HEK293 (cell line): ENCODE measurements around the gene GJB5.

Experiments
- CTCF ChIA-PET: fragments of 350-600 bp; formaldehyde crosslinking; extraction: SDS; loops from one replicate; lab custom pipeline; 2021; ENCODE audit warnings: antibody characterized with exemption; lab: Yijun Ruan, JAX
- POLR2A ChIA-PET: fragments of 300-600 bp; formaldehyde crosslinking; extraction: SDS; loops from one replicate; lab custom pipeline; 2020; ENCODE audit warnings: antibody characterized with exemption, inconsistent platforms; lab: Yijun Ruan, JAX
- H3K27ac ChIP-seq: fragments of 200-500 bp; sonication (Bioruptor generic); 2 replicates; pipeline ENCODE4 v1.5.1; 2014; ENCODE audit warnings: low read depth, low read length, control low read depth, inconsistent platforms; ENCODE audit errors: extremely low read depth
- H3K36me3 ChIP-seq, 2 experiments: fragments of 200-500 bp in 1 of 2; sonication (Bioruptor generic) in 1 of 2; 1 replicate in 1 of 2; 2 replicates in 1 of 2; pipeline ENCODE4 v1.5.1; 2014 to 2017; ENCODE audit warnings: inconsistent platforms in 2 of 2, low read length in 2 of 2; ENCODE audit not compliant: control insufficient read depth in 2 of 2, insufficient read depth in 1 of 2
- H3K4me1 ChIP-seq: fragments of 200-500 bp; sonication (Bioruptor generic); 2 replicates; pipeline ENCODE4 v1.5.1; 2014; ENCODE audit warnings: mild to moderate bottlenecking, low read length, inconsistent platforms; ENCODE audit not compliant: control insufficient read depth, insufficient read depth
- H3K4me3 ChIP-seq: 2 replicates; pipeline ENCODE4 v1.5.1; 2011; ENCODE audit warnings: low read depth, mild to moderate bottlenecking, control low read depth, low read length, moderate library complexity
- H3K9me3 ChIP-seq: fragments of 200-500 bp; sonication (Bioruptor generic); 2 replicates; pipeline ENCODE4 v1.5.1; 2014; ENCODE audit warnings: low read depth, low read length, inconsistent platforms; ENCODE audit not compliant: control insufficient read depth, insufficient read depth
- ATF2 ChIP-seq: fragments of 450-650 bp; formaldehyde crosslinking; IDR thresholded peaks from 2 replicates; pipeline ENCODE4 v1.5.1; 2016; ENCODE audit warnings: missing biosample characterization, missing genetic modification characterization, low read depth
- KLF10 ChIP-seq: fragments of 450-650 bp; IDR thresholded peaks from 2 replicates; pipeline ENCODE4 v1.5.1; 2018; ENCODE audit warnings: missing biosample characterization, mild to moderate bottlenecking, missing genetic modification characterization
- PATZ1 ChIP-seq: fragments of 450-650 bp; formaldehyde crosslinking; IDR thresholded peaks from 2 replicates; pipeline ENCODE4 v1.5.1; 2016; ENCODE audit warnings: missing biosample characterization, missing genetic modification characterization
- PBX3 ChIP-seq: sonication (generic); formaldehyde crosslinking; IDR thresholded peaks from 2 replicates; pipeline ENCODE4 v1.8.1; 2022; ENCODE audit warnings: mild to moderate bottlenecking, moderate library complexity, missing genetic modification reagents
- PRDM10 ChIP-seq: fragments of 450-650 bp; formaldehyde crosslinking; IDR thresholded peaks from 2 replicates; pipeline ENCODE4 v1.5.1; 2016; ENCODE audit warnings: missing biosample characterization, missing genetic modification characterization
- PRDM2 ChIP-seq: fragments of 450-650 bp; formaldehyde crosslinking; IDR thresholded peaks from 2 replicates; pipeline ENCODE4 v1.5.1; 2016; ENCODE audit warnings: missing biosample characterization, missing genetic modification characterization, borderline replicate concordance
- ZBTB17 ChIP-seq: fragments of 450-650 bp; formaldehyde crosslinking; IDR thresholded peaks from 2 replicates; pipeline ENCODE4 v1.5.1; 2016; ENCODE audit warnings: missing biosample characterization, missing genetic modification characterization
- ZBTB26 ChIP-seq: fragments of 450-650 bp; formaldehyde crosslinking; optimal IDR thresholded peaks from 2 replicates; pipeline ENCODE3; 2016; ENCODE audit warnings: missing biosample characterization, mild to moderate bottlenecking, missing genetic modification characterization
- ZFHX2 ChIP-seq: fragments of 450-650 bp; formaldehyde crosslinking; conservative IDR thresholded peaks from 2 replicates; pipeline ENCODE4 v1.5.1; 2016; ENCODE audit warnings: missing biosample characterization, missing genetic modification characterization
- ZFP3 ChIP-seq: fragments of 450-650 bp; formaldehyde crosslinking; IDR thresholded peaks from 2 replicates; pipeline ENCODE4 v1.5.1; 2016; ENCODE audit warnings: low read depth, missing biosample characterization, missing genetic modification characterization
- ZFP41 ChIP-seq: fragments of 450-650 bp; formaldehyde crosslinking; IDR thresholded peaks from 2 replicates; pipeline ENCODE4 v1.5.1; 2016; ENCODE audit warnings: missing biosample characterization, missing genetic modification characterization, borderline replicate concordance
- ZNF138 ChIP-seq: fragments of 450-650 bp; formaldehyde crosslinking; IDR thresholded peaks from 2 replicates; pipeline ENCODE4 v1.5.1; 2016; ENCODE audit warnings: missing biosample characterization, missing genetic modification characterization, borderline replicate concordance
- ZNF19 ChIP-seq: fragments of 450-650 bp; formaldehyde crosslinking; IDR thresholded peaks from 2 replicates; pipeline ENCODE4; 2016; ENCODE audit warnings: missing biosample characterization, missing genetic modification characterization, low read depth
- ZNF248 ChIP-seq: fragments of 450-650 bp; formaldehyde crosslinking; IDR thresholded peaks from 2 replicates; pipeline ENCODE4 v1.5.1; 2017; ENCODE audit warnings: missing biosample characterization, missing genetic modification characterization
- ZNF350 ChIP-seq: fragments of 450-650 bp; formaldehyde crosslinking; IDR thresholded peaks from 2 replicates; pipeline ENCODE4 v1.5.0; 2017; ENCODE audit warnings: missing biosample characterization, mild to moderate bottlenecking, missing genetic modification characterization
- ZNF433 ChIP-seq: fragments of 450-650 bp; formaldehyde crosslinking; IDR thresholded peaks from 2 replicates; pipeline ENCODE4 v1.5.1; 2016; ENCODE audit warnings: missing biosample characterization, missing genetic modification characterization, low read depth
- ZNF514 ChIP-seq: fragments of 450-650 bp; formaldehyde crosslinking; IDR thresholded peaks from 2 replicates; pipeline ENCODE4 v1.5.1; 2016; ENCODE audit warnings: missing biosample characterization, missing genetic modification characterization

The GJB5 gene

GRCh38 chr1:34794790-34795180, 39.9 kb downstream of the GJB5 start:
- Histone ChIP-seq H3K9me3 (no peaks in the 10 kb centered on the region), H3K4me3 (no peak overlapping the region), H3K36me3 (no peaks in the 10 kb centered on the region), H3K27ac (no peak overlapping the region), H3K4me1 (no peaks in the 10 kb centered on the region)
- CTCF ChIA-PET: interaction anchor here (0.6 to 1.4 kb wide), 3 partner anchors 8 to 976 kb away, joined by 3 to 4 read pairs (median 4); no protein-coding TSS in a partner anchor
- no peak for TF ChIP-seq ZNF350 (tag by site-specific recombination)
- no peak for TF ChIP-seq ZBTB17 (tag by site-specific recombination)
- no peak for TF ChIP-seq ATF2
- no peak for TF ChIP-seq ZFP3 (tag by site-specific recombination)
- TF ChIP-seq PBX3 (CRISPR knock-in tag): no peak
- TF ChIP-seq KLF10 (tag by site-specific recombination): no peak
- no peak for TF ChIP-seq ZFHX2
- TF ChIP-seq PRDM2 (tag by site-specific recombination): no peak
- TF ChIP-seq PRDM10: no peak
- TF ChIP-seq ZBTB26 (tag by site-specific recombination): no peak
- TF ChIP-seq ZNF138 (tag by site-specific recombination): no peak
- TF ChIP-seq ZNF433 (tag by site-specific recombination): no peak
- no peak for TF ChIP-seq ZNF19 (tag by site-specific recombination)
- TF ChIP-seq ZFP41: no peak
- TF ChIP-seq ZNF248 (tag by site-specific recombination): no peak
- no peak for TF ChIP-seq PATZ1
- TF ChIP-seq ZNF514: no peak
- POLR2A ChIA-PET: no interaction called here
